K562 (cell line): ENCODE results near the gene BCL7B. TPM values are rescaled to one million over a fixed set of nuclear protein-coding genes. Genes with fewer than 3 reads are reported as not detected.

ENCODE experiments used
- AFF1 ChIP-seq, 2 experiments: fragments of 450-650 bp; IDR thresholded peaks; 2 replicates each; pipeline ENCODE4 v1.6.1; 2018; ENCODE audit warnings: mild to moderate bottlenecking in 2 of 2, low read depth in 1 of 2; ENCODE audit not compliant: partially characterized antibody in 2 of 2
- MYC ChIP-seq, 2 experiments: fragments of 250-450 bp in 1 of 2; sonication (Bioruptor Pico) in 1 of 2; IDR thresholded peaks; 2 replicates each; pipeline versions ENCODE4 v1.5.1 to v1.6.1; 2012 to 2021; ENCODE audit warnings: low read depth in 2 of 2, borderline replicate concordance in 1 of 2, improper control_type of control experiment in 1 of 2, low read length in 1 of 2, mild to moderate bottlenecking in 1 of 2, moderate library complexity in 1 of 2
- NBN ChIP-seq: fragments of 450-650 bp; IDR thresholded peaks from 2 replicates; pipeline ENCODE4 v1.6.1; 2016; ENCODE audit warnings: low read depth, mild to moderate bottlenecking
- NONO ChIP-seq, 2 experiments: fragments of 200-400 bp in 1 of 2; fragments of 450-650 bp in 1 of 2; formaldehyde crosslinking in 1 of 2; IDR thresholded peaks; 2 replicates each; pipeline ENCODE4 v1.6.1; 2017; ENCODE audit warnings: low read depth in 2 of 2, mild to moderate bottlenecking in 2 of 2, moderate library complexity in 2 of 2, low read length in 1 of 2
- PYGO2 ChIP-seq: fragments of 450-650 bp; IDR thresholded peaks from 2 replicates; pipeline ENCODE4 v1.6.1; 2016; ENCODE audit warnings: mild to moderate bottlenecking, missing genetic modification characterization, moderate library complexity, missing compliant biosample characterization
- TAF15 ChIP-seq: fragments of 200-400 bp; formaldehyde crosslinking; IDR thresholded peaks from 2 replicates; pipeline ENCODE4 v1.6.1; 2017; ENCODE audit warnings: mild to moderate bottlenecking, low read depth, low read length, moderate library complexity
- ZBTB7A ChIP-seq: IDR thresholded peaks from 2 replicates; pipeline ENCODE4 v1.6.1; 2011; ENCODE audit warnings: low read depth, mild to moderate bottlenecking, low read length, moderate library complexity, borderline replicate concordance; ENCODE audit not compliant: control insufficient read depth
- ZNF584 ChIP-seq: fragments of 200-800 bp; sonication (Bioruptor generic); IDR thresholded peaks from 2 replicates; pipeline ENCODE4 v1.6.1; 2016; ENCODE audit warnings: low read depth, mild to moderate bottlenecking, missing genetic modification characterization, missing compliant biosample characterization
- polyA plus RNA-seq, 8 experiments: library from polyadenylated mRNA; depleted of rRNA in 4 of 8; stranded (reverse) in 5 of 8; unstranded in 3 of 8; fragments of >200 nt; fragmentation: Nextera tagmentation in 2 of 8; fragmentation: Illumina TruSeq in 1 of 8; extraction: Ambion mirVana in 2 of 8; extraction: Trizol in 1 of 8; gene quantifications; 2 replicates each; pipeline versions ENCODE4 v1.2.1 to v1.2.3, GENCODE V29; 2011 to 2014; ENCODE audit warnings: inconsistent platforms in 1 of 8, missing spikeins in 1 of 8
- total RNA-seq, 7 experiments: library from RNA; depleted of rRNA in 6 of 7; stranded (reverse); fragments of >200 nt in 6 of 7; fragmentation: Illumina TruSeq in 2 of 7; extraction: Trizol in 2 of 7; gene quantifications; 2 replicates each; pipeline versions ENCODE4 v1.2.1 to v1.2.3, GENCODE V29; 2011 to 2021; ENCODE audit warnings: low replicate concordance in 1 of 7

Gene BCL7B
- total and polyA plus RNA-seq, 9 of the 15 experiments (the other 6 are each of a cell fraction or from before 2014, with no cell fraction given), result 10.0 to 73.2 (median 32.9) TPM

- TF ChIP-seq ZBTB7A (peak; percentile 66; the same call in 1 of the 2 replicates), MYC (IDR thresholded peaks at IDR 0.05; ENCODE audit: low read depth, low read length) (peak; percentile 68), MYC (CRISPR knock-in tag; IDR thresholded peaks at IDR 0.05; ENCODE audit: borderline replicate concordance, low read depth) (no peak), NBN (no peak), AFF1 (IDR thresholded peaks at IDR 0.05; ENCODE audit: low read depth in 1 of 2, partially characterized antibody in 2 of 2) (no peak), PYGO2 (tag) (no peak), TAF15 (no peak), NONO (IDR thresholded peaks at IDR 0.05; ENCODE audit: low read depth in 2 of 2, low read length in 1 of 2) (peak in 1 of 2 experiments; percentile 51; a peak in 1 of 4 replicates), ZNF584 (CRISPR knock-in tag) (no peak)
- TF ChIP-seq, all 486 proteins: peak for 59
These were observed 438 bp downstream of the BCL7B start (continued) for GRCh38 chr7:73557108-73557396.
